SK-N-DZ (cell line): ENCODE results near the gene HVCN1. TPM values are rescaled to one million over a fixed set of nuclear protein-coding genes. Genes with fewer than 3 reads are reported as not detected.
"Not testable (repeated sequence)": the region's sequence is repeated elsewhere in the genome, so short reads cannot be mapped to it uniquely, and the experiment has no call there.

ENCODE experiments used
- DNase-seq: peaks from one replicate; pipeline ENCODE4 v3.0.0-alpha.2; 2015; ENCODE audit warnings: low spot score
- polyA plus RNA-seq, 2 experiments: library from polyadenylated mRNA; depleted of rRNA; stranded (reverse); fragments of >200 nt; gene quantifications; 2 replicates each; pipeline ENCODE4 v1.2.3, GENCODE V29; 2014

HVCN1 gene, protein sequence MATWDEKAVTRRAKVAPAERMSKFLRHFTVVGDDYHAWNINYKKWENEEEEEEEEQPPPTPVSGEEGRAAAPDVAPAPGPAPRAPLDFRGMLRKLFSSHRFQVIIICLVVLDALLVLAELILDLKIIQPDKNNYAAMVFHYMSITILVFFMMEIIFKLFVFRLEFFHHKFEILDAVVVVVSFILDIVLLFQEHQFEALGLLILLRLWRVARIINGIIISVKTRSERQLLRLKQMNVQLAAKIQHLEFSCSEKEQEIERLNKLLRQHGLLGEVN
- 3.1 and 4.6 TPM in 2 replicates for polyA plus RNA-seq (2014; cell fraction: cytosol; rRNA removed)
- 2.0 and 2.1 TPM in 2 replicates for polyA plus RNA-seq (2014; cell fraction: nucleus; rRNA removed)

- no peak for DNase-seq
Measured at GRCh38 chr12:110688446-110689280, at the start of gene HVCN1. Gene HVCN1, minus strand, starts transcription at chr12:110689115. Its CDS starts 5,870 bp downstream, at chr12:110683245.

- DNase-seq = no peak
Measured at GRCh38 chr12:110737532-110737931, 48.6 kb upstream of the HVCN1 start.

GRCh38 chr12:110737016-110737415 is 48.1 kb upstream of the HVCN1 start:
- not testable (repeated sequence) for DNase-seq

GRCh38 chr12:110733900-110734299 is 45.0 kb upstream of the HVCN1 start:
- DNase-seq = no peak

- no peak for DNase-seq
Measured at GRCh38 chr12:110733089-110733715, 44.3 kb upstream of the HVCN1 start.

DNA sequence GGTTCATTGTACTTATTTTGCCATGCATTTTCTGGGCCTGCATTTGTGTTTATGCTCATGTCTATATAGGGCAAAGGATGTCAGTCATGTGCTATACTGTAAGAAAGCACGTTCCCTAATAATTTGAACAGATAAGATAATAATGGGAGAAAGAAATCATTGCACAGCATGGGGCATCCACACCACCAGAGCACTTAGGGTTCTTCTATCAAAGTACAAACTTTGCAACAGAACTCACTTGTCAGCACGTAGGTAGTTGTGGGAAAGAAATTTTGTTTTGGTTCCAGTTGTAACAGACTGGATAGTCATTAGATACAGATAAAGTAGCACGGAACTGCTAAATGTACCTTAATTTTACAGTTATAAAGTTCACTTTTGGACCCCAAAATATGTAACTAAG is 43.7 kb upstream of the HVCN1 start:
- no peak for DNase-seq

GRCh38 chr12:110731479-110731878 is 42.6 kb upstream of the HVCN1 start:
- no peak for DNase-seq

- no peak for DNase-seq
Measured at GRCh38 chr12:110728628-110729027, 39.7 kb upstream of the HVCN1 start.

GRCh38 chr12:110726708-110727369 is 37.9 kb upstream of the HVCN1 start:
- no peak for DNase-seq

DNA sequence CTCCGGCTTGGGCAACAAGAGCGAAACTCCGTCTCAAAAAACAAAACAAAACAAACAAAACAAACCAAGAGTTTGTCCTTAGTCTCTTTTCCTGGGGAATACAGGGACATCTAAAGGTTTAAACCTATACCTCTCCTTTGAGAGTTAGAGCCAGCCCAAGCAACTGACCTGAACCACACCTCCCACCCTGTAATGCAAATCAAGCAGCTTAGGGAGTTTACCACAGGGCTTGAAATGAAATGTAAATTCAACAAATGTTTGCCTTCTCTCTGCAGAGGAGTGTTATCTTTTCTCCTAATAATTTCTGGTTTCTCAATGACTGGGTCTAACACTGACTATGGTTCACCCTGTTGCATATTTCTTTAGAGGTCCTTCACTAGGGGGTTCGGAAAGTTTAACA is 37.1 kb upstream of the HVCN1 start:
- DNase-seq = no peak

- DNase-seq = no peak
Measured at GRCh38 chr12:110725267-110725666, 36.4 kb upstream of the HVCN1 start.

GRCh38 chr12:110722892-110723291 is 34.0 kb upstream of the HVCN1 start:
- not testable (repeated sequence) for DNase-seq

DNA sequence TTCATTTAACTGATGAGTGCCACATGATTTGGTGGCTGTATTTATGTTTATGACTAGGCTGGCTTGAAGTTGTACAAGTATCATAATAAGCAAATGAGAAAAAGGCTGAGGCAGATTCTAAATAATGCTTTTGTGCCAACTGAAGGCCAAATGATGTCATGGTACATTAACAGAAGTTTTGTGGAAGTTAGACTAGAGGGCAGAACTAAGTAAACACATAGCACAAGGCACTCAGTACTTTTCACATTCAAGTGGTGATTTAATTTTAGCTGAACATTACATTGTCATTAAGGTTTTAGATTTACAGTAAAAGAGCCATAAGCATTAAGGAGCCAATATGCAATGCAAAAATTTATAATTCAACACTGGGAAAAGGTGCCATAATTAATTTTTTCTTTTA is 32.7 kb upstream of the HVCN1 start:
- DNase-seq = no peak

- no peak for DNase-seq
Measured at GRCh38 chr12:110720516-110720915, 31.6 kb upstream of the HVCN1 start.

DNA sequence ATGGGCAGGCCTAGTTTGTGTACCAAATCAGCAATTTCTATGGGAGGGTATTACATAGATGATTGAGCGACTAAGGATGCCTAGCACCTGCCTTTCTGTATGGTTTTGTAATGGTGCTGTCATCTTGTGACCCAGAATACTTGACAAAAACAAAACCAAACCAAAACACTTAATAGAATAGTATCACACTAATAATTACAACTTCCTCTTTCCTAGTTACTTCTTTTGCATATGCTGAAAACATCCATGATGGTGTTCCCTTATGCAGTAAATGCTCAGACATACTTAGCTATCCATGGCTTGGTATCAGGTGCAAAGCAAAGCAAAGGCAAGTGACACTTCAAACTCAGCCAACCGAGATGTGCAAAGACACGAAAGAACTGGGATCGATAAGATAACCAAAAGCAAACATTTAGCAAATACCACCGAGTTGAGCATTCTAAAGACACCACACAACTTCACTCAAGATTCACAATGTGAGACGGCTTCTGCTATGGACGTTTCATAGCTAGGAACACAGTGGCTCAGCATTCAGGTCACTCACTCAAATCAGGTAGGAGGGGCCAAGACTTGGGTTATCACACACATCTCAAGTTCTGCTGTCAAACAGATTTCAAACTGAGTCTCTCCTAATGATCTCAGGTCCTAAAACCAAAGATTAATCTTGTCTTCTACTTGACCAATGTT is 29.4 kb upstream of the HVCN1 start:
- DNase-seq = no peak

GRCh38 chr12:110717037-110717436 is 28.1 kb upstream of the HVCN1 start:
- DNase-seq = no peak

- no peak for DNase-seq
Measured at GRCh38 chr12:110708917-110709316, 20.0 kb upstream of the HVCN1 start.

DNA sequence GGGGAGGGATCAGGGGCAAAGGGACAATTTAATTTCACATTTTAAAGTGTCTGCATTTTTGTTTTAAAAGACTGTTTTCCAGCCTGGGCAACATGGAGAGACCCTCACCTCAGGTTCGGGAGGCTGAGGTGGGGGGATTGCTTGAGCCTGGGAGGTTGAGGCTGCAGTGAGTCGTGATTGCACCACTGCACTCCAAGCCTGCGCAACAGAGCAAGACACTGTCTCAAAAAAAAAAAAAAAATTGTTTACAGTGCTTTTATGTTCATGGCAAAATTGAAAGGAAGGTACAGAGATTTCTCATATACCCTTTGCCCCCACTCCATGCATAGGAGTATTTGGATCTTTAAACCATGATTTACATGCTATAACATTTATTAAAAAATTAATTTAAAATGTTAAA is 16.4 kb upstream of the HVCN1 start:
- no peak for DNase-seq

DNA sequence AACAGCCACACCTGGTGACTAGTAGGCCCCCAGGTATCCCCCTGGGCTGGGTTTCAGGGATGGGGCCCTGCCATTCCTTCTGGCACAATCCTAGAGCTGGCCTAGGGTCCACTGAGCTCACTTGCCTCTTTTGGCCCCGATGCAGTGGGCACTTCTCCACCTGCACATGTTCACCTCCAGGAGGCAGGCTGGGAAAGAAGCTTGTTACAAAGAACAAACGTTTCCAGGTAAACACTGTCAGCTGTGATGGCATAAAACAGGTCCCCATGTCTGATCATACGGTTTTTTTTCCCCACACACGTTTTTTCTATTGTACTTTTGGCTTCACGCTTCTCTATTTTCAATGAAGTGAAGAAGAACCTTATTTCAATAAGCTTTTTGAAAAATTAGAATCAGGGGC is 15.8 kb upstream of the HVCN1 start:
- DNase-seq = no peak

- no peak for DNase-seq
Measured at GRCh38 chr12:110704231-110704630, 15.3 kb upstream of the HVCN1 start.

DNA sequence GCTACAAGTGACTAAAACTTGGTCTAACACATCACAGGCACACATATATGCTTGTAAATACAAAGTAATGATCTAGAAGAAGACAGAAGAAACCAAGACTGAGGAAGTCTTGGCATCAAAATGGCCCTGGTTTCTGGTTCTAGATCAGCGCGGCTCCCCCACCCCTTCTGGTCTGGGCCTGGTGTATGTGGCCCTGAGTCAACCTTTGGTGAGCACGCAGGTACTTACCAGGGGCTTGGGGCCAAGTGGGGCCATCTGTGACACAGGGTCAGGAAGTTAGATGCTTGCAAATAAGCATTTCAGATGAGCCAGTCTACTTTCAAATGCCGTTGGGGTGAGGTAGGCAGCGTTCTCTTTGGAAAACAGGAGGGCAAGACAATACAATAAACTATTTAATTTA is 13.2 kb upstream of the HVCN1 start:
- DNase-seq = no peak
